ENCODE results near the gene CAMK4. TPM values are rescaled to one million over a fixed set of nuclear protein-coding genes. Genes with fewer than 3 reads are reported as not detected.

Gene CAMK4
- total RNA-seq, 4 donors from 2014 or later: 0.42 to 5.3 (median 3.5) TPM

DNA sequence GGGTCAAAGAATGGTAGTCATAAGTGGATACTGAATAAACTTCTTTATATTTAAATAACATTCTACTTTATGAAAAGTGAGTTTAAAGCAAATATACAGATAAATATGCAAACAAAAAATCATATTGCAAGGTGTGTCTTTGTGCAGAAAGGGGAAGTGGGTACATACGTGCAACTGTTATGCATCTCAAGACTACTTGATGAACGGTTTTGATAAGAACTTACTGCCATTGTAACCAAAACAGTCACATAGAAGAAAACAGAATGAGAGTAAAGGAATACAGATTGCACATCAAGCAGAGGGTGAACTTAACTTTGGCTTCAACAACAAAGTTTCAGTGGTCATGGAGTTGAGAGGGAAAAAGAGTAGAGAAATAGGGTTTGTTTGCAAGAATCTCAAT lies 9.9 kb downstream of the CAMK4 start:
- Histone ChIP-seq H3K4me3 (no peak overlapping the region), H3K27me3 (no peaks in the 10 kb centered on the region), H3K36me3 (no peaks in the 10 kb centered on the region), H3K4me1 (no peaks in the 10 kb centered on the region), H3K27ac (replicated peaks in 1 of 4) (no peak overlapping the region), H3K9me3 (no peaks in the 10 kb centered on the region)
- WGBS: 81% methylated on average over 2 of the region's 2 CpGs
- TF ChIP-seq, protein P1, sequence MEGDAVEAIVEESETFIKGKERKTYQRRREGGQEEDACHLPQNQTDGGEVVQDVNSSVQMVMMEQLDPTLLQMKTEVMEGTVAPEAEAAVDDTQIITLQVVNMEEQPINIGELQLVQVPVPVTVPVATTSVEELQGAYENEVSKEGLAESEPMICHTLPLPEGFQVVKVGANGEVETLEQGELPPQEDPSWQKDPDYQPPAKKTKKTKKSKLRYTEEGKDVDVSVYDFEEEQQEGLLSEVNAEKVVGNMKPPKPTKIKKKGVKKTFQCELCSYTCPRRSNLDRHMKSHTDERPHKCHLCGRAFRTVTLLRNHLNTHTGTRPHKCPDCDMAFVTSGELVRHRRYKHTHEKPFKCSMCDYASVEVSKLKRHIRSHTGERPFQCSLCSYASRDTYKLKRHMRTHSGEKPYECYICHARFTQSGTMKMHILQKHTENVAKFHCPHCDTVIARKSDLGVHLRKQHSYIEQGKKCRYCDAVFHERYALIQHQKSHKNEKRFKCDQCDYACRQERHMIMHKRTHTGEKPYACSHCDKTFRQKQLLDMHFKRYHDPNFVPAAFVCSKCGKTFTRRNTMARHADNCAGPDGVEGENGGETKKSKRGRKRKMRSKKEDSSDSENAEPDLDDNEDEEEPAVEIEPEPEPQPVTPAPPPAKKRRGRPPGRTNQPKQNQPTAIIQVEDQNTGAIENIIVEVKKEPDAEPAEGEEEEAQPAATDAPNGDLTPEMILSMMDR (IDR thresholded peaks at IDR 0.05): no peak
- TF ChIP-seq EP300 (IDR thresholded peaks at IDR 0.05) (no peak), POLR2A (IDR thresholded peaks at IDR 0.05; ENCODE audit: low read depth) (no peak), POLR2AphosphoS5 (IDR thresholded peaks at IDR 0.05) (no peak)
- intact Hi-C loops (cut with DNase I): no loop called here
- no peak for DNase-seq (ENCODE audit: extremely low spot score)

DNA sequence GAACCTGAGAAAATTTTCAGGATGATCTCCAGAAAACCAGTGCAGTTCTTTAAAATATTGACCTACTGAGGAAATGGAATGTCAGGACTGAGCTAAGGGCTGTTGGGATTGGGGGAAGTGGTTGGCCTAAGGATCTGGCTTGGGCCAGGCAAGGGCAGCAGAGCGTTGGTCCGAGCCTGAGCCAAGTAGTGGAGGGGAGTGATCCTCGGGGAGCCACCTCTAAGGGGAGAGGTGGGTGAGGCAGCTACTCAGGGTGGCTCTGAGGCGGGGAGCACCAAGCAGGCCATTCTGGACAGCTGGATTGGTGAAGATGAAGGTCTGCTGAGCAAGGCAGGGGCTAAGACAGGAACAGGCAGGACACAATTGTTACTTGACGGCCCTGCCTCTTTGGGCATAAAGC lies 11.5 kb downstream of the CAMK4 start:
- intact Hi-C loops (cut with DNase I): no loop called here
- TF ChIP-seq EP300 (IDR thresholded peaks at IDR 0.05): no peak
- no peak for TF ChIP-seq POLR2AphosphoS5 (IDR thresholded peaks at IDR 0.05)
- TF ChIP-seq, protein P1 (IDR thresholded peaks at IDR 0.05): no peak
- TF ChIP-seq POLR2A (IDR thresholded peaks at IDR 0.05; ENCODE audit: low read depth): no peak
- 93% methylated on average over 5 of the region's 5 CpGs for WGBS
- no peaks in the 10 kb centered on the region for H3K4me1 ChIP-seq
- DNase-seq (ENCODE audit: extremely low spot score): no peak
- H3K27ac ChIP-seq (replicated peaks in 1 of 4): no peak overlapping the region
- H3K36me3 ChIP-seq: no peaks in the 10 kb centered on the region
- H3K9me3 ChIP-seq: no peaks in the 10 kb centered on the region
- no peak overlapping the region for H3K4me3 ChIP-seq
- no peaks in the 10 kb centered on the region for H3K27me3 ChIP-seq

DNA sequence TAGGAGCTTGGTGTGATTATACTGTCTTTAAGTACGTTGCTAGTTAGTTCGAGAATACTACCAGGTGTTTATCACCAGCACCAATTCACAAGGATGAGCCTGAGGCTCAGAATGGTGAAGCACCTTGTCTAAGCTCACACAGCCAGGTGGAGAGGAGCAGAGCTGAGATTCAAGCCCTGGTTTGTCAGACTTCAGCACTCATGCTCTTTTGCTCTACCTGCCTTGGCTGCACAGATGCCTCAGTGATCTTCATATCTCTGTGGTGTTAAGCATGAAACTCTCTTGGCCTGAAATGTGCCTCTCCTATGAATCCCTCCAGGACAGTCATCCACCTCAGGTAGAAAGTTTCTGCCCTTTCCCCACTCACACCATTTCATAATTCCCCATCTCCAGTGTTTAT lies 12.2 kb downstream of the CAMK4 start:
- WGBS: 92% methylated on average over 2 of the region's 2 CpGs
- Histone ChIP-seq H3K4me1 (no peaks in the 10 kb centered on the region), H3K36me3 (no peaks in the 10 kb centered on the region), H3K27me3 (no peaks in the 10 kb centered on the region), H3K4me3 (no peak overlapping the region), H3K27ac (replicated peaks in 1 of 4) (no peak overlapping the region), H3K9me3 (no peaks in the 10 kb centered on the region)
- TF ChIP-seq POLR2A (IDR thresholded peaks at IDR 0.05; ENCODE audit: low read depth) (no peak), EP300 (IDR thresholded peaks at IDR 0.05) (no peak), POLR2AphosphoS5 (IDR thresholded peaks at IDR 0.05) (no peak)
- TF ChIP-seq, protein P1 (IDR thresholded peaks at IDR 0.05): no peak
- intact Hi-C loops (cut with DNase I): no loop called here
- DNase-seq (ENCODE audit: extremely low spot score): no peak

DNA sequence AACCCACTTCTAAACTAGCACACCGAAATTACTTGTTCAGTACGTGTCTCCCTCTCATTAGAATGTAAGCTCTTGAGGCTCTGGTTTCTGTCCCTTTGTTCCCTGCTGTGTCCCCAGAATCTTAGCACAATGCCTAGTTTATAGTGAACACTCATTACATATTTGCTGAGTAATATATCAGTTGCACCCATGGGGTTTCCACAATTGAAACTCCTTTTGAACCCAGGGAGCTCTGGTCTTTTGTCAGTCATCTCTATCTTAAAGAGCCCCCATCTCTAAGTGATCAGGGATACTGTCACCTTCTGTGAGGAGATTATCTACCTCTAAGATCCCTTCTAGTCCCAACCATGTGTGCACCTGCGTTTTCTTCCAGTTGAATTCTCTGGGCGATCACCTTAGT lies 12.8 kb downstream of the CAMK4 start:
- intact Hi-C loops (cut with DNase I): no loop called here
- no peaks in the 10 kb centered on the region for H3K9me3 ChIP-seq
- no peaks in the 10 kb centered on the region for H3K36me3 ChIP-seq
- TF ChIP-seq, protein P1 (IDR thresholded peaks at IDR 0.05): no peak
- TF ChIP-seq POLR2AphosphoS5 (IDR thresholded peaks at IDR 0.05): no peak
- TF ChIP-seq POLR2A (IDR thresholded peaks at IDR 0.05; ENCODE audit: low read depth): no peak
- no peak for TF ChIP-seq EP300 (IDR thresholded peaks at IDR 0.05)
- no peak overlapping the region for H3K4me3 ChIP-seq
- no peak for DNase-seq (ENCODE audit: extremely low spot score)
- H3K27ac ChIP-seq (replicated peaks in 1 of 4): no peak overlapping the region
- 92% methylated on average over 4 of the region's 4 CpGs for WGBS
- H3K4me1 ChIP-seq: no peaks in the 10 kb centered on the region
- no peaks in the 10 kb centered on the region for H3K27me3 ChIP-seq

DNA sequence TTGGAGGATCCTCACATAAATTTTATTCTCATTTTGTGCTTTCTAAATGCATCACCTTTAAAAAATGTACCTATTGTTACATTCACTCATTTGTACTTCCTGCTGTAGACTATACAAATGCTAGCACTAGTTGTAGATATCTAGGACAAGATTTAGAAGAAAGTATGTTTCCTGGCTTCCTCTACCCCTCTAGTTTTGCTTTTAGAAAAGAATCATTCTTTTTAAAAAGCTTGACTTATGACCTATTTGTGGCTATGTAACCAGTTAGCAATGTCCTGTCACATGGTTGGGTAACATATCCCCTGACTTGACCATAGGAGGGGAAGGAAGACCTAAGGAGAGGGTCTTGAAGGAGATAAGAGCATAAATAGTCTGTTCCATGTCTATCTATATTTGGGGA lies 13.3 kb downstream of the CAMK4 start:
- no peak for TF ChIP-seq POLR2AphosphoS5 (IDR thresholded peaks at IDR 0.05)
- TF ChIP-seq, protein P1 (IDR thresholded peaks at IDR 0.05): no peak
- TF ChIP-seq POLR2A (IDR thresholded peaks at IDR 0.05; ENCODE audit: low read depth): no peak
- TF ChIP-seq EP300 (IDR thresholded peaks at IDR 0.05): no peak
- Histone ChIP-seq H3K27me3 (no peaks in the 10 kb centered on the region), H3K4me1 (no peaks in the 10 kb centered on the region), H3K27ac (replicated peaks in 1 of 4) (no peak overlapping the region), H3K4me3 (no peak overlapping the region), H3K36me3 (no peaks in the 10 kb centered on the region), H3K9me3 (no peaks in the 10 kb centered on the region)
- intact Hi-C loops (cut with DNase I): no loop called here
- no peak for DNase-seq (ENCODE audit: extremely low spot score)
